Measurements from ENCODE around the gene THSD4. TPM values are rescaled to one million over a fixed set of nuclear protein-coding genes. Genes with fewer than 3 reads are reported as not detected.

Gene THSD4
- total RNA-seq, result 10 to 100 TPM in 4 of 6 experiments, 1 to 10 TPM in 2; 5.2 to 21.8 (median 13.7) TPM
- long read RNA-seq, partial matches to known transcripts, result 0 of 1 reads
- long read RNA-seq, other reads (novel, unspliced or antisense), result 1 of 1 reads

GRCh38 chr15:71114887-71115566, at the start of gene THSD4:
Gene THSD4, plus strand, starts transcription at chr15:71115471.
- peak; percentile 85 to 89 (median 85) for ATAC-seq
- intact Hi-C loops (cut with DNase I), result loop anchor here in 1 of 2 donors (10.0 kb wide), 1 partner anchor 330 kb away; no protein-coding TSS in a partner anchor
- peak; percentile 75 to 82 (median 82) for DNase-seq

GRCh38 chr15:71066983-71067382, 48.3 kb upstream of the THSD4 start:
- Histone ChIP-seq H3K27ac (no peak overlapping the region), H3K36me3 (no peaks in the 10 kb centered on the region), H3K27me3 (no peaks in the 10 kb centered on the region), H3K4me3 (no peak overlapping the region), H3K9me3 (no peaks in the 10 kb centered on the region), H3K4me1 (no peaks in the 10 kb centered on the region)
- intact Hi-C loops (cut with DNase I), result no loop called here
- no peak for ATAC-seq
- WGBS (ENCODE audit: insufficient coverage, low coverage, low lambda C conversion rate, missing lambda C conversion rate), result 77% methylated on average over 4 of the region's 5 CpGs
- TF ChIP-seq CTCF (IDR thresholded peaks at IDR 0.05) (no peak), POLR2A (IDR thresholded peaks at IDR 0.05) (no peak)
- DNase-seq, result no peak

More at GRCh38 chr15:71114887-71115566, at the start of gene THSD4:
- no peaks in the 10 kb centered on the region for H3K27me3 ChIP-seq
- TF ChIP-seq POLR2A (IDR thresholded peaks at IDR 0.05) (peak; percentile 53), CTCF (IDR thresholded peaks at IDR 0.05) (peak; percentile 95 to 98 (median 97))
- peak within 1 kb of the TSS; percentile 22 to 79 (median 74) for H3K27ac ChIP-seq
- peaks cover 0 to 18% (median 2%) of the 10 kb centered on the region in 4 donors for H3K4me1 ChIP-seq
- WGBS (ENCODE audit: insufficient coverage, low coverage, low lambda C conversion rate, missing lambda C conversion rate), result 39% methylated on average over 14 of the region's 52 CpGs
- H3K36me3 ChIP-seq, result no peaks in the 10 kb centered on the region
- H3K4me3 ChIP-seq, result peak within 1 kb of the TSS; percentile 62 to 78 (median 74)
- H3K9me3 ChIP-seq, result no peaks in the 10 kb centered on the region

GRCh38 chr15:71069693-71070092, 45.6 kb upstream of the THSD4 start:
- Histone ChIP-seq H3K9me3 (no peaks in the 10 kb centered on the region), H3K27ac (no peak overlapping the region), H3K36me3 (no peaks in the 10 kb centered on the region), H3K4me1 (no peaks in the 10 kb centered on the region), H3K4me3 (no peak overlapping the region), H3K27me3 (no peaks in the 10 kb centered on the region)
- intact Hi-C loops (cut with DNase I), result no loop called here
- ATAC-seq (no peak), DNase-seq (no peak)
- WGBS (ENCODE audit: insufficient coverage, low coverage, low lambda C conversion rate, missing lambda C conversion rate), result 45% methylated on average over 2 of the region's 2 CpGs
- TF ChIP-seq CTCF (IDR thresholded peaks at IDR 0.05) (no peak), POLR2A (IDR thresholded peaks at IDR 0.05) (no peak)

GRCh38 chr15:71071529-71071928, 43.7 kb upstream of the THSD4 start:
- Histone ChIP-seq H3K27me3 (no peaks in the 10 kb centered on the region), H3K27ac (no peak overlapping the region), H3K9me3 (no peaks in the 10 kb centered on the region), H3K4me1 (no peaks in the 10 kb centered on the region), H3K36me3 (no peaks in the 10 kb centered on the region), H3K4me3 (no peak overlapping the region)
- TF ChIP-seq CTCF (IDR thresholded peaks at IDR 0.05) (no peak), POLR2A (IDR thresholded peaks at IDR 0.05) (no peak)
- intact Hi-C loops (cut with DNase I), result no loop called here
- no peak for ATAC-seq
- DNase-seq, result no peak
